AG10803 (cell line): ENCODE measurements around the gene MINDY4B.

Experiments used
- DNase-seq: peaks from one replicate; pipeline ENCODE4 v3.0.0; 2010; ENCODE audit warnings: low read depth
- H3K4me3 ChIP-seq: 2 replicates; pipeline ENCODE4 v1.5.1; 2011; ENCODE audit warnings: mild to moderate bottlenecking, low read length, control low read depth
- TF ChIP-seq, protein P1 (sequence below): conservative IDR thresholded peaks from 2 replicates; pipeline ENCODE4 v1.5.1; 2011; ENCODE audit warnings: mild to moderate bottlenecking, low read length, control low read depth, inconsistent platforms

The MINDY4B gene

DNA sequence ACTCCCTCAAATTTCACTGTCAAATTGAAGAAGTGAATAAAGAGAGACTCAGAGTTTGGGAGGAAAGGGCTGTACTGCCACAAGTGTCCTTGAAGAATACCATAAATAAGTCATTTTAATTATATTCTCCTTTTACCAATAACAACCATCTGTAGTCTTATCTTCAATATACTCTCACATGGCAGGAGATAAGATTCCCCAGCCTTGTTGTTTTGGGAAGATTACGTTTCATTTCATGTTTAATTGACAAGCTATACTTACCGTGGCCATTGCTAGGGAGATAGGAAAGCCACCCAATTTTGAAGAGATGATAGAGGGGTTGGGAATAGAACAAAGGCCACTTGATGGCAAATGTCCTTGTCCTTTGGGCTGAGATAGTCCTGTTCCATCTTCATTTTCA, 2.3 kb downstream of the MINDY4B start:
- TF ChIP-seq, protein P1, sequence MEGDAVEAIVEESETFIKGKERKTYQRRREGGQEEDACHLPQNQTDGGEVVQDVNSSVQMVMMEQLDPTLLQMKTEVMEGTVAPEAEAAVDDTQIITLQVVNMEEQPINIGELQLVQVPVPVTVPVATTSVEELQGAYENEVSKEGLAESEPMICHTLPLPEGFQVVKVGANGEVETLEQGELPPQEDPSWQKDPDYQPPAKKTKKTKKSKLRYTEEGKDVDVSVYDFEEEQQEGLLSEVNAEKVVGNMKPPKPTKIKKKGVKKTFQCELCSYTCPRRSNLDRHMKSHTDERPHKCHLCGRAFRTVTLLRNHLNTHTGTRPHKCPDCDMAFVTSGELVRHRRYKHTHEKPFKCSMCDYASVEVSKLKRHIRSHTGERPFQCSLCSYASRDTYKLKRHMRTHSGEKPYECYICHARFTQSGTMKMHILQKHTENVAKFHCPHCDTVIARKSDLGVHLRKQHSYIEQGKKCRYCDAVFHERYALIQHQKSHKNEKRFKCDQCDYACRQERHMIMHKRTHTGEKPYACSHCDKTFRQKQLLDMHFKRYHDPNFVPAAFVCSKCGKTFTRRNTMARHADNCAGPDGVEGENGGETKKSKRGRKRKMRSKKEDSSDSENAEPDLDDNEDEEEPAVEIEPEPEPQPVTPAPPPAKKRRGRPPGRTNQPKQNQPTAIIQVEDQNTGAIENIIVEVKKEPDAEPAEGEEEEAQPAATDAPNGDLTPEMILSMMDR: no peak
- no peak overlapping the region for H3K4me3 ChIP-seq
- DNase-seq: no peak

DNA sequence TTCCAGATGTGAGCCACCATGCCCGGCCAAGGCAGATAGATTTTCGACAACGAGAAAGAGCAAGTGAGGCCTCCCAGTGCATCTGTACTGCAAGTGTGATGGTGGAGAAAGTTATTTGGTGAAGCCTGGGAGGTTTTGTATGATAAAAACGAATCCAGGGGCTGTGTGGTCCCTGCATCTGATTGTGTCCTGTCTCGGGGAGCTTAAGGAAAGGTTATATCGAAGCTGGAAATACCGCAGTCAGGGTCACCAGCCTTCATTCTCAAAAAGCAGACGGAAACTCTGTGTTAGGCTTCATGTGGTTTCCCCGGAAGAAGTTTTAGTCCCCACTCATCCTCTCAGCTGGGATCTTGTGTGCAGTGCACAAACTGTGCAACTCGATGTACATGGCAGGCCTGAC, 3.4 kb downstream of the MINDY4B start:
- DNase-seq: no peak
- no peak overlapping the region for H3K4me3 ChIP-seq
- TF ChIP-seq, protein P1: no peak

DNA sequence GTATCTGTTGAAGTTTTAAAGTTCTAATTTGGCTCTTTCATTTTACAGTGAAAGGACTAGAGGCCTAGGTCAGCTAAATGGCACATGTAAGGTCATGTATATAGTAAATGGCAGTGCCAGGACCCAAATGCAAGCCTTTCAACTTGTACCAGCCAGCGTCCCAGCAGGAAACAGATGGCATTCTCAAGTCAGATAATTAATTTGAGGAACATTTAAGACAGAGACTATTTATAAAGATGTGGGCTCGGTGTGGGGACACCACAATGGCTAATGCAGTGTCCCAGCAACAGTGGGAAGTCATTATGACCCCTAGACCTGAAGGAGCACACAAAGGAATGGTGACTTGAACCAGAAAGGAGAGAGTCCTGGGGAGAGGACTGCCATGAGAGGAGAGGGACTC, 6.1 kb downstream of the MINDY4B start:
- DNase-seq: no peak
- no peak overlapping the region for H3K4me3 ChIP-seq
- TF ChIP-seq, protein P1: no peak

DNA sequence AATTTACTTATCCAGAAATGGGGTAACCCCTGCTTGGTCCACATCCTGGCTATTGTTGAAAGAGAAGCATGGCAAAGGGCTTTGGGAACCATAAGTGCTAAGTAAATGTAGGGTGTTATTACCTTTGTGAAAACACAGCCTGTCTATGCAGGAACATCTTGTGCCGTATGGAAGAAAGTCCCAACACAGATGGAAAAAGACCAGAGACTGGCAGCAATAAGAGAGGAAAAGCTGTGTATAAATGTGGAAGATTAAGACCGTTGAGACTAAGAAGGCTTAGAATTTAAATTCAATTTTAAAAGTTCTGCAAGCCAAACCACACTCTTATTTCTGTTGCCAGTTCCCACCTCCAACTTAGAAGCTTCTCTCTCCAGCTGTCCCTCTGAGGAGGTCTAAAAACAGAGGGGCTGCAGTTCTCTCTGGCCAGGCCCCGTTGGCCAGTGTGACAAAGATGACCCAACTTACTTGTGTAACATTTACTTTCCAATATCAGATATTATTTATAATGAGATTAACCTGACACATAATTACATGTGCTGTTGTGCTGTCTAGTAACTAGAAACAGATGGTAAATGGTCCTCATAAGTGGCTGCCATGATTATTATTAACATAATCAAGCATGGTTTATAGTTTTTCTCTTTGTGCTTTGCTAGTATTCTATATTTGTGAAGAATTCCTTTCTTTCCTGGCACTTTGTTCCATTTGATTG, 7.0 kb downstream of the MINDY4B start:
- TF ChIP-seq, protein P1: no peak
- H3K4me3 ChIP-seq: no peak overlapping the region
- no peak for DNase-seq

DNA sequence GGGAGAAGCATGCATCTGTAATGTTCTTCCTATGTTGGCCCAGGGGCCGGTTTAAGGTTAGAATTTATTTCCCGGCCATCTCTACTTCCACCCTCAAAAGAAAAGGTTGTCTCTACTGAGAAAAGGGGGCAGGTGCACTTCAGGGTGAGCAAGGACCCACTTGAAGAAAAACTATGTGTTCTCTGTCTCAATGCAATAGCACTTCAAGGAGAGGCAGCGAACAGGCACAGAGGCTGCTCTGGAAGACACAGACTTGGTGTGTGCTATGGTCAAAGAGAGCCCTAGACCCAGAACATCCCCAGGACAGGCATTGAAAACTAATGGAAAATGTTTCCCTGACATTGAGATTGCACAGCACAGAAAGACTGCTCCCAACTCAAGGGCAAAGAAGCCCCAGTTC, 7.6 kb downstream of the MINDY4B start:
- no peak overlapping the region for H3K4me3 ChIP-seq
- no peak for DNase-seq
- TF ChIP-seq, protein P1: no peak

DNA sequence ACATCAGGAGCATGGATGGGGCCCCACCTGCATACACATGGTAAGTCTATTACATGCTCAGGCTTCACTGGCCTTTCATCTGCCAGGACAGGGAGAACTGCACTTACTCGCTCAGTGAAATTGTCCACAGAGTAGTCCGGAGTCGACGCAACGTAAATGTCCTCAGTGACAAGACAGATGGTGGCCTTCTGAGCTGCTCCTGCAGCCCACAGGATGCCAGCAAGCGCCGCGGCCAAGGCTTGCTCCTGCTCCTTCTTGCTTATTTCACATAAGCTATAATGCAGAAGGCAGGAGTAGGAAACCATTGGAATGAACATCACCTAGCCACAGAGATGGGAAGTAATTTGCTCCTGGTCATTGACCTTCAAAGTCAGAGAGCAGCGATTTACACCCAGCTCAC, 14.4 kb downstream of the MINDY4B start:
- no peak overlapping the region for H3K4me3 ChIP-seq
- TF ChIP-seq, protein P1: no peak
- no peak for DNase-seq

DNA sequence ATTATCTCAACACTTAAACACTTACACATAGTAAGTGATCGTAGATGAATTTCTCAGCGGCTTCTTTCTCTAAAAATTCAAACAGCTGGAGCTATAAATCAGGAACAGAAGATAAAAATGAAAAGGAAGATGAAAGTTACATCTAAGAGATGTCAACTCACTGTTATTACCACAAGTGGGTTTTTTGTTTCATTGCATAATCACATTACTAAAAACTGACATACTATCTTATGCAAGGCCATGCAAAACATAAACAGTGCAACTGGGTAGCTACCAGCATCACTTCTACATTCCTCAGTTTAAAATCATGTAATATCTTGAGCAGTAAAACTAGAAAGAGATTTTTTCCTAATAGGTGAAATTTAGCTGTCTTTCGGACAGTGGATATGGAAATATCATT, 14.9 kb downstream of the MINDY4B start:
- peak; percentile 60 for DNase-seq
- TF ChIP-seq, protein P1: no peak
- no peak overlapping the region for H3K4me3 ChIP-seq
